Tibial nerve (tissue), 4 donors: ENCODE results near the gene CCIN. TPM values are rescaled to one million over a fixed set of nuclear protein-coding genes. Genes with fewer than 3 reads are reported as not detected.

ENCODE experiments used
- DNase-seq, 2 donors: peaks; one replicate each; pipeline ENCODE4 v3.0.0-alpha.2; 2019; ENCODE audit warnings: low spot score in 2 of 2
- H3K27ac ChIP-seq, 4 donors: fragments of 200-600 bp; sonication (generic) in 3 of 4; one replicate each; pipeline ENCODE4 v1.5.1; 2017 to 2019; ENCODE audit warnings: mild to moderate bottlenecking in 1 of 4
- H3K27me3 ChIP-seq, 2 donors: fragments of 200-600 bp; sonication (generic) in 1 of 2; one replicate each; pipeline versions ENCODE4 v1.5.1 to v1.6.0; 2017 to 2019
- H3K36me3 ChIP-seq, 3 donors: fragments of 200-600 bp; sonication (generic); one replicate each; pipeline ENCODE4 v1.5.1; 2018 to 2019
- H3K4me1 ChIP-seq, 4 donors: fragments of 200-600 bp; sonication (generic) in 3 of 4; one replicate each; pipeline ENCODE4 v1.5.1; 2017 to 2019
- H3K4me3 ChIP-seq, 4 donors: fragments of 200-600 bp; sonication (generic) in 3 of 4; one replicate each; pipeline ENCODE4 v1.5.1; 2017 to 2019; ENCODE audit warnings: mild to moderate bottlenecking in 1 of 4, moderate library complexity in 1 of 4
- H3K9me3 ChIP-seq, 4 donors: fragments of 200-600 bp; sonication (generic) in 3 of 4; one replicate each; pipeline ENCODE4 v1.5.1; 2017 to 2019
- EP300 ChIP-seq, 2 donors: sonication (generic); formaldehyde crosslinking; IDR thresholded peaks; one replicate each; pipeline ENCODE4 v1.6.1; 2017; ENCODE audit warnings: antibody characterized with exemption in 2 of 2, mild to moderate bottlenecking in 1 of 2
- POLR2A ChIP-seq, 2 donors: fragments of 450-650 bp; IDR thresholded peaks; one replicate each; pipeline ENCODE4 v1.6.1; 2017; ENCODE audit warnings: antibody characterized with exemption in 2 of 2, mild to moderate bottlenecking in 2 of 2, moderate library complexity in 2 of 2
- WGBS, 2 donors: methylation state at CpG; one replicate each; pipeline ENCODE4 v1.1.5; 2018; 5-methylcytosine and 5-hydroxymethylcytosine counted together
- total RNA-seq, 4 donors: library from RNA; depleted of rRNA; stranded (reverse); fragments of >200 nt; gene quantifications; one replicate each; pipeline ENCODE4 v1.1.0, GENCODE V29; 2016
- TF ChIP-seq, protein P1 (sequence below), 5 experiments: fragments of 200-600 bp in 3 of 5; fragments of 450-650 bp in 2 of 5; sonication (generic) in 3 of 5; IDR thresholded peaks; one replicate each; pipeline ENCODE4 v1.5.1; 2016 to 2019; ENCODE audit warnings: antibody characterized with exemption in 5 of 5, mild to moderate bottlenecking in 3 of 5, moderate library complexity in 2 of 5

Gene CCIN
- total RNA-seq, 4 donors from 2014 or later, result not detected

DNA sequence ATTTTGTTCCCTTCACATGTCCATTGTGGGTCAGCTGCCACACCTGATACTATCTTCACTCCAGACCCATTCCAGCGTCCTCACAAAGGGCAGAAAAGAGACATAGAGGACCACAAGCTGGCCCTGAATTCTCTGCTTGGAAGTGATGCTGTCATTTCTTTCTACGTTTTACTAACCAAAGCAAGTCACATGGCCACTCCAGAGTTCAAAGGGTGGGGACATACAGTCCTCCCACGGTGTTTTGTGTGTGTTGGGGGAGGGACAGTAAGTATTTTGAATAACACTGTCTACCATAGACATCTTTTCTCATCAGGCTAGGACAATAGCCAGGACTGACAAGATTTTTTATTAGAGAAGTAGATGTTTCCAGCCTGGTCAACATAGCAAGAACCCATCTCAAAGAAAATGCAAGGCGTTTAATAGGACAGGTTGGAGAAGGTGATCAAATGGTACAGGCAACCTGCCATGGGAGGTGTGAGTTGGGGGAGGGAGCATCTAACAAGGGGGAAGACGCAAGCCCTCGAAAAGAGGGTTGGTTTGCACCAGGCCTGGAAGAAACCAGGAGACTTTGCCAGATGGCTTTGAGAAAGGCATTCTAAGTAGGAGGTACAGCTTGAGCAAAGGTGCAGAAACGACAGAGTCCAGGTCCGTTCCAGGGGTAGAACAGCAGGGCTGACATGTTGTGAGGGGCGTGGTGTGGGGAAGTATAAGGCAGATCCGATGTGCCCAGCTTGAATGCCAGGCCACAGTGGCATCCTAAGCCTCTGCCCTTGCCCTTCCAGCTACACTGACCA is 43.9 kb upstream of the CCIN start:
- Histone ChIP-seq H3K4me3 (no peak overlapping the region), H3K27me3 (no peaks in the 10 kb centered on the region), H3K4me1 (peaks cover 0 to 3% (median 0%) of the 10 kb centered on the region in 4 donors), H3K9me3 (no peaks in the 10 kb centered on the region), H3K27ac (peak overlapping the region in 1 of 4 donors; percentile 34), H3K36me3 (peaks cover 0 to 40% (median 0%) of the 10 kb centered on the region in 3 donors)
- TF ChIP-seq POLR2A (IDR thresholded peaks at IDR 0.05), result no peak
- TF ChIP-seq, protein P1, sequence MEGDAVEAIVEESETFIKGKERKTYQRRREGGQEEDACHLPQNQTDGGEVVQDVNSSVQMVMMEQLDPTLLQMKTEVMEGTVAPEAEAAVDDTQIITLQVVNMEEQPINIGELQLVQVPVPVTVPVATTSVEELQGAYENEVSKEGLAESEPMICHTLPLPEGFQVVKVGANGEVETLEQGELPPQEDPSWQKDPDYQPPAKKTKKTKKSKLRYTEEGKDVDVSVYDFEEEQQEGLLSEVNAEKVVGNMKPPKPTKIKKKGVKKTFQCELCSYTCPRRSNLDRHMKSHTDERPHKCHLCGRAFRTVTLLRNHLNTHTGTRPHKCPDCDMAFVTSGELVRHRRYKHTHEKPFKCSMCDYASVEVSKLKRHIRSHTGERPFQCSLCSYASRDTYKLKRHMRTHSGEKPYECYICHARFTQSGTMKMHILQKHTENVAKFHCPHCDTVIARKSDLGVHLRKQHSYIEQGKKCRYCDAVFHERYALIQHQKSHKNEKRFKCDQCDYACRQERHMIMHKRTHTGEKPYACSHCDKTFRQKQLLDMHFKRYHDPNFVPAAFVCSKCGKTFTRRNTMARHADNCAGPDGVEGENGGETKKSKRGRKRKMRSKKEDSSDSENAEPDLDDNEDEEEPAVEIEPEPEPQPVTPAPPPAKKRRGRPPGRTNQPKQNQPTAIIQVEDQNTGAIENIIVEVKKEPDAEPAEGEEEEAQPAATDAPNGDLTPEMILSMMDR (IDR thresholded peaks at IDR 0.05), result no peak
- TF ChIP-seq EP300 (IDR thresholded peaks at IDR 0.05), result no peak
- DNase-seq, result no peak
- 74 to 79% methylated on average over 10 of the region's 10 CpGs for WGBS, 2 donors

DNA sequence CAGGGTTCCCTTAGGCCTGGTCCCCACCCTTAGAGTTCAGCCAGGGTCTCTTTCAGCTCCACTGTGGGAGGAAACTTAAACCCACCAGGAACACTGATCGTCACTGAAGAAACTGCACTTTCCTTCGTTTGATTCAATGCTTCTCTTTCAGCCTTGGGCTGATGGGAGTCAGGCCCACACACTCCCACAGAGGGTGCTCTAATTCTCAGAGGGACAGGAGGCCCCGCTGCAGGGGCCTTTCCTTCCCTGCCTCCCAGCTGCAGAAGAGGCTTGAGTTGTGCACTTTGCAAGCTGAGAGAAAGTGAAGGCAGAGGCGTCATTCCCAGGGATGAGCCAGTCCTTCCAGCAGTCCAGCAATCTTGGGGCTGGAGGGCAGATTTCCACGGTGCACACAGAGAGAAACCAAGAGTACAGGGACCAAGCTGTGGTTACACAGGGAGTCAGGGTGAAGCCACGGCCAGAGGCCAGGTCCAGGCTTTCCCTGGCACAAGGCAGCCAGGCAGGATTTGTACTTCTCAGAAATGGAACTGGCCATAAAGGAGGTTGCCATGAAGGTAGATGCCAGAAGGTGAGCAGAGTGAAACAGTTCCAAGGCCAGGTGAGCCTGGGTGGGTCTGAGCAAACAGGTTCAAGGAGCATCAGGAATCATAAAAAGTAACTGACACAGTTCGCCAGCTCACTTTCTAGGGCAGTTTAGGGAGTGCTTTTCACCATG is 43.0 kb upstream of the CCIN start:
- Histone ChIP-seq H3K9me3 (no peaks in the 10 kb centered on the region), H3K36me3 (peaks cover 0 to 31% (median 0%) of the 10 kb centered on the region in 3 donors), H3K4me3 (no peak overlapping the region), H3K27me3 (no peaks in the 10 kb centered on the region), H3K4me1 (peaks cover 0 to 3% (median 0%) of the 10 kb centered on the region in 4 donors), H3K27ac (peak overlapping the region in 2 of 4 donors; percentile 11 to 34)
- WGBS, 2 donors, result 46 to 47% methylated on average over 7 of the region's 7 CpGs
- TF ChIP-seq EP300 (IDR thresholded peaks at IDR 0.05) (no peak), POLR2A (IDR thresholded peaks at IDR 0.05) (no peak)
- TF ChIP-seq, protein P1 (IDR thresholded peaks at IDR 0.05), result no peak
- no peak for DNase-seq

DNA sequence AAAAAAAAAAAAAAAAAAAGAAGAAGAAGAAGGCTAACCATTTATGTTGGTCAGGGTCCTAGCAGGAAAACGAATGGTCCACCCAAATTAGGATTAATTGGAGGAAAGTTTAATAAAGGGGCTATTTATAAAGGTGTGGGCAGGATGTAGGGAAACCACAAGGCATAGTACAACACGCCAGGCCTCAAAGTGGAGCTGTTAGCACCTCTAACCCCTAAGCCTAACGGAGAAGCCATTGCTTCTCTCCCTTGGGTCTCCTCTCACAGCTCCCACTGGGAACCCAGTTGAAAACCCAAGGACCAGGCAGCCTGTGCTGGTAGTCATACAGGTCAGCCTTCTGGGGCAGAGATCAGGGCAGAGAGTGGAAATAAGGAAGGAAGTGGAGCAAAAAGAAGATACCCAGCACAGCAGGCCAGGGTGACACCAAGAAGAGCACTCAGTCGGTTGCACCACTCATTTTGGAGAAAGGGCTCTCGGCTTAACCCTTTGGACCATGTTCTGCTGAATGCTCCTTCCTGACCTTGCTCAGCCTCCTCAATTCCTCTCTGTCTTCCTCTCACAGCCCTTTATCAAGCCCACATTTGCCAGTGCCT is 41.4 kb upstream of the CCIN start:
- Histone ChIP-seq H3K36me3 (peaks cover 0 to 15% (median 0%) of the 10 kb centered on the region in 3 donors), H3K4me3 (no peak overlapping the region), H3K4me1 (peaks cover 0 to 5% (median 0%) of the 10 kb centered on the region in 4 donors), H3K9me3 (no peaks in the 10 kb centered on the region), H3K27ac (no peak overlapping the region), H3K27me3 (no peaks in the 10 kb centered on the region)
- TF ChIP-seq, protein P1 (IDR thresholded peaks at IDR 0.05), result no peak
- no peak for TF ChIP-seq POLR2A (IDR thresholded peaks at IDR 0.05)
- no peak for TF ChIP-seq EP300 (IDR thresholded peaks at IDR 0.05)
- WGBS, 2 donors, result 64 to 79% methylated on average over 5 of the region's 5 CpGs
- DNase-seq, result no peak

DNA sequence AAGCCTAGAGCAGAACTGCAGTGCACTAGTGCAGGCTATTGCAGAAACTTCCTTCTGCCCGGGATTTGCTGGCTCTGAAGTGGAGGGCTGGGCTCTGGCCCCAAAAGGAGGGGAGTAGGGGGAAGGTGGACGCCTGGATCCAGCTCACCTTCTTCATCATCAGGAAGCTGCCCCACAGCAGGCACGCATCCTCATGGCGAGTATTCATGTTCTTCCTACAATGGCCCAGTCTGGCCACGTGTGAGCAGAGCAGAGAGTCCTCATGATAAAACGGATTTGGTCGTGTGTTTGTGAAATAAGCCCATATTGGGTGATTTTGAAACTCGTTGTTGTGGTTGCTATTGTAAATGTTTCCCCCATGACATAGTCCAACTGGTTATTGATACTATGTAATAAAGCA is 40.8 kb upstream of the CCIN start:
- Histone ChIP-seq H3K4me1 (peaks cover 0 to 7% (median 0%) of the 10 kb centered on the region in 4 donors), H3K4me3 (no peak overlapping the region), H3K36me3 (peaks cover 0 to 11% (median 0%) of the 10 kb centered on the region in 3 donors), H3K9me3 (no peaks in the 10 kb centered on the region), H3K27me3 (no peaks in the 10 kb centered on the region), H3K27ac (no peak overlapping the region)
- no peak for DNase-seq
- 62 to 68% methylated on average over 8 of the region's 8 CpGs for WGBS, 2 donors
- TF ChIP-seq, protein P1 (IDR thresholded peaks at IDR 0.05), result no peak
- no peak for TF ChIP-seq POLR2A (IDR thresholded peaks at IDR 0.05)
